ENCODE results near the gene NAV2.

The NAV2 gene

DNA sequence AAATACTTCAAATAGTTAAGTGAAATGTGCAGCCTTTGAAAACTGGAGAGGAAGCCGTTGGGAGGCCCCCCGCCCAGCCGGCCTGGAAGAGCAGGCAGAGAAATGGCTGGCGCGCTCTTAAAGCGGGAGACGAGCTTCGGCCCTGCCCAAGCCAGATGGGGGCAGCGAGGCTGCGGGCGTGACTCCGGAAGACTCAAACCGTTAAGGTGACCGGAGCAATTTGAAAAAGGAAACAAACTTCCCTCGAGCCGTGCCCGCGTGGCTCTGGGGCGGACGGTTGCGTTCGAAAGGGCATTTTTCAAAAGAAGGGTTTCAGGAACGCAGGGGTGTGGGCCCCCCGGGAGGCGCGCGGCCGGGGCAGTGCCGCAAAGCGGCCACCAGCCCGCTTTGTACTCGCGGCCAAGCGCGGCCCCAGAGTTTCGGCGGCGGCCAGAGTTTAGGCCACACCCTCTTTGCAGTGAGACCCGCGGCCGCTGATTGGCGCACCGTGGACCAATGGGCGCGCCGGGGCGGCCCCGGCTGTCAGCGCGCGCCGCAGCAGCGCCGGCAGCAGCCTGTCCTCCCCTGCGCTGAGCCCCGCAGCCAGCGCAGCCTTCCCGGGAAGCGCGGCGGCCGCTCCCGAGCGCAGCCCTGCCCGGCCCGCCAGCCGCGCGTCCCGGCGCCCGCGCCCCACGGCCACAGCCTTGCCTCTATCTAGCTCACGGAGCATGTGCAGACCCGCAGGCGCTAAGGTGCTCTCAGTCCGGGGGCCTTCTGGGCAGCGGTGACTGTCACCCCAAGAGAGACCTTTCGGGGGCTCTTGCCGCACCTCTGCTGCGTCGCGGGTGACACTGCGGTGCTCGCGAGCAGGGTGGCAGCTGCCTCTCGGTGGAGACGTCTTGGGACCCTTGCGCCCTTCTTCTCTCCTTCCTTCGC, at the start of gene NAV2:
Gene NAV2, plus strand, starts transcription at position 557 of the 915 bp plus-strand sequence. CDS start 859 bp downstream, outside the sequence.
- peak; percentile 31 to 55 for DNase-seq (ENCODE audit: low read depth in 2 of 2, low spot score in 1 of 2)

DNA sequence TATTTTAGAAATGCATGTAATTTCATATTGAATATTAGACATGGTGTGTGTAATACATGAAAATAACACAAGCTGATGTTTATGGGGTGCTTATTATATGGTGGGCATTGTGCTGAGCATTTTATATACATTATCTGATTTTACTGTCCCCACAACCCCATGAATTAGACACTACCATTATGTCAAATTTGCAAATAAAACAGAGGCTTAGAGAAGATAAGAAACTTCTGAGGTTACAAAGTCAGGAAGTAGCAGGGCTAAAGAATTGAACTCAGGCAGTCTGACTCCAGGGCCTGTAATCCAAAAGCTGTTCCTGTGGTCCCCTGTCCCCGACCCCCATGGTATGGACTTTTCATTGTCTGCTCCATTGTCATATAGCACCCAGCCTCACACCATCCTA, 49.4 kb upstream of the NAV2 start:
- no peak for DNase-seq (ENCODE audit: low read depth in 2 of 2, low spot score in 1 of 2)

- no peak for DNase-seq (ENCODE audit: low read depth in 2 of 2, low spot score in 1 of 2)
These were observed 47.6 kb upstream of the NAV2 start for GRCh38 chr11:19664886-19665548.

DNA sequence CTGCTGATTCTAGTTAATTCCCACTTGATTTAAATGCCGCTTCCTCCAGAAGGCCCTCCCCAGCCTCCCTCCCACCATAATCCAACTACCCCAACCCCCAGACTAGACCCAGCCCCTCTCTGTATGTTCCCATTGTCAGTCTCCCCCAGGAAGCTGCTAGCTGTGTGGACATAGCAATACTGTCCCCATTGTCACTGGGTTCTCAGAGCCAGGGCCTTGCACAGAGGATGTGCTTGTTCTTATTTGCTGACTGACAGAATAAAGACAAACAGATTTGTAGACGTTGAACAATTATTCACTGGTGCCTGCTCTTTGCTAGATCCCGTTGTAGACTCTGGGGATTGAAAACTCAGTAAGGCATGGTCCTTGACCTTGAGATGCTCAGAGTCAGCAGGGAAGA, 45.7 kb upstream of the NAV2 start:
- no peak for DNase-seq (ENCODE audit: low read depth in 2 of 2, low spot score in 1 of 2)

DNA sequence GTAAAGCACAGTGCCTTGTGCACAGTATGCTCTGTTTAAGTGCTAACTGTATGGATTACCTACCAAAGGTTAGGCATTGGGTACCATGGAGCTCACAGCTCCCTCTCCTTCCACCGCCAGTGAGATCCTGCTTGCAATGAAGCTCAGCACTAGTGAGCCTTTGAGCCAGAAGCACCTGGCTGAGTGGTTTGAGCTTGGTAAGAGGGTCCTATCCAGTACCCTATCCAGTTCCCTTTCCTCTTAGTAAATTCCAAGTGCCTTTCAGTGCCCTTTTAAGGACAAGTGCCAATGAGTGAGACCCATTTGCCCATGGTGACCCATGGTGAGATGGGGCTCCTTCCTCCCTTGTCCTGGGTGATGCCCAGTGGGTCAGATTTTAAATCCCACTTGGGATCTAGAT, 43.1 kb upstream of the NAV2 start:
- DNase-seq (ENCODE audit: low read depth in 2 of 2, low spot score in 1 of 2) = no peak

DNA sequence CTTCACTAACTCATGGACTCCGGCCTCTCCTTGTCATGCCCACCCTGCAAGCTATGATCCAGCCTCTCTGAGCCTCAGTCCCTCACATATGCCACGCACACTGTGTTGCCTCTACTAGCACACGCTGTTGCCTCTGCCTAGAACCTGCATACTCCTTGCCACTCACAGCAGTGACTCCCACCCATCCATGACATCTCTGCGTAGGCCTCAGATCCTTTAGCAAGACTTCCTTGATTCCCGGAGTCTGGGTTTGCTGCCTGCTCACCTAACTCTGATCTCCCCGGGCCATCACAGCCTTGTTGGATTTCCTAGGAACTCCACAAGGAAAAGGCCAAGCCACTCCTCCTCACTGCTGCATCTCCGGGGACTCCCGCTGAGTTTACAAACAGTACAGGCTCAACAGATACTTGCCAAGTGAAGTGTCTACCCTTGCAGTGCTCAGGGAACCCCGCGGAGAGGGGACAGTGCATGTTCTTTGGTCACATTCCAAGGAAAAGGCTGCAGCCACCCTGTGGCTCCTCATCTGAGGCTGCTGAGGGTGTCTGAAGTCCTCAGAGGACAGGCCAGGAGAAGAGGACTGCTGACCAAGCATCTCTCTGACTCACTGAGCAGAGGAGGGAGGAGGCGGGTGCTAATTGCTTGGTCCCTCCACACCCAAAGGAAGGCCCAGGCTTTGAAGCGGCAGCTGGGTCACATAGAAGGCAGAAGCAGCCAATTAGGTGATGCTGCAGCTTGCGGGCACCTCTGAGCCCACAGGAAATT, 42.4 kb upstream of the NAV2 start:
- DNase-seq (ENCODE audit: low read depth in 2 of 2, low spot score in 1 of 2) = no peak

GRCh38 chr11:19672586-19673206, 39.9 kb upstream of the NAV2 start:
- no peak for DNase-seq (ENCODE audit: low read depth in 2 of 2, low spot score in 1 of 2)

- no peak for DNase-seq (ENCODE audit: low read depth in 2 of 2, low spot score in 1 of 2)
These were observed 38.5 kb upstream of the NAV2 start for GRCh38 chr11:19673924-19674729.

GRCh38 chr11:19674836-19675235, 37.8 kb upstream of the NAV2 start:
- DNase-seq (ENCODE audit: low read depth in 2 of 2, low spot score in 1 of 2) = no peak

GRCh38 chr11:19675397-19675796, 37.2 kb upstream of the NAV2 start:
- DNase-seq (ENCODE audit: low read depth in 2 of 2, low spot score in 1 of 2) = no peak

DNA sequence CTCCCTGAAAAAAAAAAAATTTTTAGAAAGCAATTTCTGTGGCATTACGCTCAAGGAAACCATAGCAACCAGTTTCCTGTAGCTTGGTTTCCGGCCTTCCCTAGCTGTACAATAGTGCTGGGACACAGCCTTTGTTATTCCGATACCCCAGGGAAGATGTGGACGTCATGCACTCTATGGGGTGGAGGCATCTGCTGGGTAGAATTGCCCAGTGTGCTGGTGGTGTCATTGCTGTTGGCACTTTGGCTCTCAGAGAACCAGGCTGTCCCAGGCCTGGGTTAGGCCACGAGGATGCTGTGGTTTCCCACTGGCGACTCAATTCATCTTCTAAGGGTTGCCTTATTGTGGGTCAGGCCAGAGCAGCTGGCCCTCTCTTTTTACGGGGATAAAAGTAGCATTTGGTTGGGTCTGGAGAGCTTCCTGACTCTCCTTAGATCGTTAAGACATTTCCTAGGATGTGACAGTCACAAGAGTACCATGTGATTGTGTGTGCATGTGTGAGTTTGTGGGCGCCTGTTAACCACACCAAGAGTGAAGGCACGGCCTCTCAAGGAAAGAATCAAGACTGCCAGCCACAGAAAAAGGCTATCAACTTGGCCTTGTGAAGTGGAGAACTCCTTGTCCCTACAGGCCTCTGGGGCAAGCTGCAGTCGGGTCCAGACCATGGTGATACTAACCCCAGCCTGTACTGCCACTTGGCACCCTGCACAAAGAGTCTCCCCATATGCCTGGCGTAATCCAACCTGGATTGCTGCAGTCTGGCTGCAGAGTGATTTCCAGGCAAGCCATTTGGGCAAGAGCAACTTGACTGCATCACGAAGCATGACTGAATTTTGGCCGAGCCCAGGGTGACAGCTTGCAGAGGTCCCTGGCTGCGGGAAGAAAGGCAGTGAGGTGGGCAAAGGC, 35.9 kb upstream of the NAV2 start:
- DNase-seq (ENCODE audit: low read depth in 2 of 2, low spot score in 1 of 2) = no peak

- DNase-seq (ENCODE audit: low read depth in 2 of 2, low spot score in 1 of 2) = no peak
These were observed 35.1 kb upstream of the NAV2 start for GRCh38 chr11:19677381-19678080.

DNA sequence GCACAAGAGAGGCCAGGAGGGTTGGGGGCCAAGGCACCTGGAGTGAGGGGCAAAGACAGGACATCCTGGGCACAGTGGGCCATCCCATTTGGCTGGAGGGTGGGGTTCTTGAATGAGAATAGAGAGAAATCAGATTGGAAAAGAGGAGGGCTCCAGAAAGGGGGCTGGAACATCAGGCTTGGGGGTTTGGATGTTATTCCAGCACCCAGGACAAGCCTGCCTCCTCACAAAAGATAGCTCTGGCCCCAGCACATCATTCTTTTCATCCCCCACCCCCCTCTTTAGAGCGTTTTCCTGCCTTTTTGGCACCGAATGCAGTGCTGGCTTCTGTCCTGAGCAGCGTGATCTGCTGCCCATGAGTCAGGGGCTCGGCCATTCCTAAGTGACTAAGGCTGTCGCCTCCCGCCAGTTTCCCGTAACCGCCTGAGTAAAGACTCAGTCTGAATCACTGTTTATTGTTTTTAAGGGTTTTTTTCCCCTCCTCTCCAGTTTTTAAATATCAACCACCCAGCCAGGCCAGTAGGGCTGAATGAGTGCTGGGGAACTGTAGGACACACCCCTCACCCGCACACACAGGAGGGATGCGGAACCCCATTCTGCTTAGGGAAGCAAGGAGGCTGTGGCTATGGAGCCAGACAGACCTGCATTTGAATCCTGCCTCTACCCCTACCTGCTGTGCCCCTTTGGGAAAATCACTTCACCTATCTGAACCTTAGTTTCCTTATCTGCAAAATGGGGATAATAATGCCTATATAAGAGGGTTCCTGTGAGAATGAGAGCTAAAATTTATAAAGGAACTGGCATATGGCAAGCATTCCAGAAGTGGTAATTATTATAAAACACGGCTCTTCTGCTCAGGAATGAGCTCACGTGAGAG, 32.4 kb upstream of the NAV2 start:
- no peak for DNase-seq (ENCODE audit: low read depth in 2 of 2, low spot score in 1 of 2)

DNA sequence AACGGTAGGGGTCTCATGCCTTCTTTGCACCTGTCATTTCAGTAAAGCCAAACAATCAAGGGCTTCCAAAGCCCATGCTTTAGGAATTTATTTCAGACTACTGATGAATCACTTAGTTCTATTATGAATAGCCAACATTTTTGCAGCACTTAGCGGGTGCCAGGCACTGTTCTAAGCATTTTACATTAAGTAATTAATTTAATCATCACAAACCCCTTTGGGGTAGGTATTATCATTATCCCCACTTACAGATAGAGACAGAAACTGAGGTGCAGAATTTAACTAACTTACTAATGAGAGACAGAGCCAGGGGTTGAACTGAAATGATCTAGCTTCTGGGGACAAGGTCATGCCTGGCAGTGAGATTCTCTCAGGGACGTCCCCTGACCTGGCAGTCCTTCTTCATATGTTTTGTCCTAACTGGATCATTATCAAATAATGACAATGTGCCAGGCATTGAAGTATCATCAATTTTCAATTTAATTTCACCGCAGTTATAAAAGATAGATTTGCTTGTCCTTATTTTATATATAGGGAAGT, 31.7 kb upstream of the NAV2 start:
- no peak for DNase-seq (ENCODE audit: low read depth in 2 of 2, low spot score in 1 of 2)

DNA sequence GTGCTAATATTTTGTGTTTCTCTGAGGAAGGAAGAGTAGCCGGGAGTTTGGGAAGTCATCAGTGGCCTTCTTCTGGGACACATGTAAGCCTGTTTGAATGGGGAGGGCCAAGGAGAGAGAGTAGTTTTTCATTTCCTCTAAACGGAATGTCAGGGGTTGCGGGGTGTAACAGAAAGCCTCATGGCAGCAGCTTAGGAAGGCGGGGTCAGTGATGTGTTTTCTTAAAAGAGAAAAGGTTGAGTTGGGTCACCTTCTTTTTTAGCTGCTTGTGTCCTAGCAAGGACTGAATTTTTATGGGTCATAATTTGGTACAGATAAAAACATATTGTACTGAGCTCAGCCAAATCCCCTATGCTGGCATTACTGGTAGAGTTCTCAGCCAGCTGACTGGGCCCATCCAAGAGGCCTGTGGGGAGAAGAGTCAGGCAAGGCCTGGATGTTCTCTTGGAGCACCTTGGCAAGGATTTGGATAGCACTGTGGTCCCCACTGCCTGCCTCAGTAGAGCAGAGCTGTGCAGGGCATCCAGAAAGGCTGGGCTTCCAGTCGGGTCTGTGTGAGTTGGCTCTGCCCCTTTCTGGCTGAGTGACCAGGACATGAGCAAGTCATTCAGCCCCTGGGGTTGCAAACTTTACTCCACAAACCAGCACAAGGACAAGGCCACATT, 29.4 kb upstream of the NAV2 start:
- no peak for DNase-seq (ENCODE audit: low read depth in 2 of 2, low spot score in 1 of 2)

DNA sequence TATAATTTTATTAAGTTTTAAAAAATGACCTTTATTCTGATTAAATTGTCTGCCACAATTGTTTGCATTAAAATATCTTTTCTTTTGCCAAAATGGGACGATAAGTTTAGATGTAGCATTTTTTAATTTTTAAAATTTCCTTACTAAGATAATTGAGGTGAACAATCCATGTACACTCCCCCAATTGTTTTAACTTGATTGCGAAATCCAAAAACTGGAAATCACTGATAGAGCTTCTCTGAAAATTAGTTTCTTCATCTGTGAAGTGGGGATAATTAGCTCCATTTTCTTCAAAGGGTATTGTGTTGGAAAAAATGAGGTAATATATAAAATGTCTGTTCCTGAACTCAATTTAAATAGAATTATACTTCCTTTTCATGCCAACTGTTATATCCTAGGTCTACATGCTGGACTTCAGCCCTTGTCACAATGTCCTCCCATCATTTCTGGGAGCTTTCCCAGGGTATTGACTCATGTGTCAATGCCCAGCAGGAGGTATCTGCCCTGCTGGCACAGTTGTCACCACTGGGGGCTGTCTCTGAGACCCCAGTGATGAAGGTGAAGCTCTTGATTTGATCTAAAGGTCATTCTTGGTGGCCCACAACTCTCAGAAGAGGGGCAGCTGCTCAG, 28.7 kb upstream of the NAV2 start:
- no peak for DNase-seq (ENCODE audit: low read depth in 2 of 2, low spot score in 1 of 2)

DNA sequence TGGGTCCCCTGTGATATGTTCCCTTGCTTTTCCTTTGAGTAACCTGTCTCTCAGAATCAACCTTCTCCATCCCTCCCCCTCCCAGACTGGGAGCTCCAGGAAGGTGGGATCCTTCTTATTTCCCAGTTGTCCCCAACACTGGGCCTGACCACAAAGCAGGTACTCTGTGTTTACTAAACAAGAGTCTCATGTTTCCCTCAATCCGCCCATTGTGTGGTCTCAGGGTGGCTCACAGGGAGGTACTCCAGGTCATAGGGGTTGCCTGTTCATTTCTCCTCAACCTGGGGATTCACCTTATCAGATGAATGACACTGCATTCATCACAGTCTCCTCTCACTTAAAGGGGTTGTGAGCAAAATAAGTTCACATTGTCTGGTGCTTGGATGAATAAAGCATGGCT, 26.4 kb upstream of the NAV2 start:
- no peak for DNase-seq (ENCODE audit: low read depth in 2 of 2, low spot score in 1 of 2)

Data from stimulated activated CD8-positive, alpha-beta memory T cell treated with anti-CD3 and anti-CD28 coated beads, Interleukin-4, amount 100 ng/mL, for 1 hour (primary cell).